Pancreas (tissue), 10 donors: ENCODE results near the gene ANO7. TPM values are rescaled to one million over a fixed set of nuclear protein-coding genes. Genes with fewer than 3 reads are reported as not detected.

Source experiments
- ATAC-seq, 4 donors: fragments of 200-7000 bp; cut with Tn5 transposase; one replicate each; pipeline versions ENCODE4 v1.8.0 to v1.9.1; 2020; ENCODE audit warnings: mild to moderate bottlenecking in 4 of 4, moderate library complexity in 4 of 4
- DNase-seq, 6 donors: peaks; one replicate each; pipeline ENCODE4 v3.0.0-alpha.2; 2020
- FAIRE-seq: peaks from 2 replicates; lab custom pipeline; 2012; peaks lifted over from hg19 to GRCh38; lab: Jason Lieb, UNC
- H3K27ac ChIP-seq, 4 donors: fragments of 200-600 bp; sonication (generic); 1 replicate in 3 of 4; 2 replicates in 1 of 4; pipeline versions ENCODE4 v1.5.0 to v1.8.0; 2020
- H3K27me3 ChIP-seq, 4 donors: fragments of 200-600 bp; one replicate each; pipeline ENCODE4 v1.8.0; 2021
- H3K36me3 ChIP-seq, 3 donors: fragments of 200-600 bp; sonication (generic) in 1 of 3; one replicate each; pipeline versions ENCODE4 v1.5.0 to v1.8.0; 2020 to 2021
- H3K4me1 ChIP-seq, 3 donors: fragments of 200-600 bp; one replicate each; pipeline ENCODE4 v1.8.0; 2021
- H3K4me3 ChIP-seq, 4 donors: fragments of 200-600 bp; sonication (generic) in 2 of 4; one replicate each; pipeline versions ENCODE4 v1.5.0 to v1.8.0; 2020 to 2021
- H3K9me3 ChIP-seq, 4 donors: fragments of 200-600 bp; one replicate each; pipeline ENCODE4 v1.8.0; 2021
- WGBS, 2 donors: extraction: QIAGEN DNeasy Blood & Tissue Kit; methylation state at CpG; one replicate each; pipeline ENCODE4 v1.1.7; 2013; 5-methylcytosine and 5-hydroxymethylcytosine counted together
- intact Hi-C, 3 donors: fragments of 100-400 bp; cut with DNase I; formaldehyde crosslinking; loops; one replicate each; pipeline versions ENCODE4 v1.11.1 to v1.14.2; 2022
- polyA plus RNA-seq, 2 donors: library from polyadenylated mRNA; stranded (reverse); fragments of 200-250 nt; gene quantifications; one replicate each; pipeline ENCODE4 v1.2.3, GENCODE V29; 2013
- total RNA-seq, 6 donors: library from RNA; stranded (reverse); fragmentation: NEBNext Ultra II Directional in 4 of 6; extraction: Animal tissue kit (Norgen Biotek cat#: 25700) in 4 of 6; gene quantifications; one replicate each; pipeline versions ENCODE4 v1.2.1 to v1.2.4, GENCODE V29; 2021 to 2023
- TF ChIP-seq, protein P1 (sequence below), 4 donors: fragments of 200-600 bp; sonication (generic) in 3 of 4; IDR thresholded peaks; one replicate each; pipeline versions ENCODE4 v1.5.0 to v1.8.0; 2021; ENCODE audit warnings: antibody characterized with exemption in 4 of 4
- donor health status: healthy with polysubstance abuse.
- donor health status: DM: no; HTN: no; CAD: no; lungs with moderate emphysema.
- donor health status: DM: no; HTN: no; CAD: no.
- donor health status: control.
- donor health status: control.
- donor health status: Bipolar disorder and iron deficiency.
- donor health status: DM: yes; HTN: yes; CAD: no.
- donor health status: DM: no; HTN: no; CAD: no.
- donor health status: DM: no; HTN: no; CAD: no.
- donor health status: DM: yes; HTN: yes; CAD: no.

ANO7 gene, protein sequence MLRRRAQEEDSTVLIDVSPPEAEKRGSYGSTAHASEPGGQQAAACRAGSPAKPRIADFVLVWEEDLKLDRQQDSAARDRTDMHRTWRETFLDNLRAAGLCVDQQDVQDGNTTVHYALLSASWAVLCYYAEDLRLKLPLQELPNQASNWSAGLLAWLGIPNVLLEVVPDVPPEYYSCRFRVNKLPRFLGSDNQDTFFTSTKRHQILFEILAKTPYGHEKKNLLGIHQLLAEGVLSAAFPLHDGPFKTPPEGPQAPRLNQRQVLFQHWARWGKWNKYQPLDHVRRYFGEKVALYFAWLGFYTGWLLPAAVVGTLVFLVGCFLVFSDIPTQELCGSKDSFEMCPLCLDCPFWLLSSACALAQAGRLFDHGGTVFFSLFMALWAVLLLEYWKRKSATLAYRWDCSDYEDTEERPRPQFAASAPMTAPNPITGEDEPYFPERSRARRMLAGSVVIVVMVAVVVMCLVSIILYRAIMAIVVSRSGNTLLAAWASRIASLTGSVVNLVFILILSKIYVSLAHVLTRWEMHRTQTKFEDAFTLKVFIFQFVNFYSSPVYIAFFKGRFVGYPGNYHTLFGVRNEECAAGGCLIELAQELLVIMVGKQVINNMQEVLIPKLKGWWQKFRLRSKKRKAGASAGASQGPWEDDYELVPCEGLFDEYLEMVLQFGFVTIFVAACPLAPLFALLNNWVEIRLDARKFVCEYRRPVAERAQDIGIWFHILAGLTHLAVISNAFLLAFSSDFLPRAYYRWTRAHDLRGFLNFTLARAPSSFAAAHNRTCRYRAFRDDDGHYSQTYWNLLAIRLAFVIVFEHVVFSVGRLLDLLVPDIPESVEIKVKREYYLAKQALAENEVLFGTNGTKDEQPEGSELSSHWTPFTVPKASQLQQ
- total RNA-seq, result 1 to 10 TPM in 3 of 6 donors, under 1 TPM in 3; 0.66 to 1.8 (median 1.1) TPM
- 1 to 10 TPM; 1.0 to 1.2 TPM for polyA plus RNA-seq

DNA sequence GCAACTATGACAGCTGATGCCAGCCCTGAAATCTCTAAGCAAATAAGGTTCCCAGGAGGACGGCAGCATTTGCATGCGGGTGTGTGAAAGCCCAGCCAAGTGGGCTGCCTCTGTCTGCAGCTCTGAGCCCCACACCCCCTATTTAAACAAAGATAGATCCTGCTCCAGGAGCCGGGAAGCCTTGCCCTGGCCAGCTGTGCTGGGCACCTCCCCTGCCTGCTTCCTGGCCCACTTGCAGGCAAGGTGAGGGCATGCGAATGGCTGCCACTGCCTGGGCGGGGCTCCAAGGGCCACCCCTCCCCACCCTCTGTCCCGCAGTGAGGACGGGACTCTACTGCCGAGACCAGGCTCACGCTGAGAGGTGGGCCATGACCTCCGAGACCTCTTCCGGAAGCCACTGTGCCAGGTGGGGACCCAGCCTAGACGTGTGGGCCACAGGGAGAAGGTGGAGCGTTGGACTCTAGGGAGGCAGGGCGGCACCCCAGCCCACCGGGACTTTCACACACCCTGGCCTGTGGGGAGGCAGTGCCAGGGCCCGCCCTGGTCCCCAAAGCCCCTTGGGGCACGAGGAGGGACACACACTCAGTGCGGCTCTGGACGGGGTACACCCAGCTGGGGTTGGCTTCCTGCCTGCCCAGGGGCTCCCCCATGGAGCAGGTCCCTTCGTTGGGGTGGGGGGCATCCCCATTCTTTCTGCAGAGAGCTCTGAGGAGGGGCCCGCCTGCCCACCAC lies at the start of gene ANO7:
Gene ANO7 (plus strand): TSS at position 317 of the 732 bp plus-strand sequence. CDS start 1,387 bp downstream, outside the sequence.
- H3K27me3 ChIP-seq, result no peaks in the 10 kb centered on the region
- no peaks in the 10 kb centered on the region for H3K4me1 ChIP-seq
- H3K36me3 ChIP-seq, result no peaks in the 10 kb centered on the region
- DNase-seq (peak in 1 of 6 donors; percentile 68), FAIRE-seq (no peak), ATAC-seq (peak in 2 of 4 donors; percentile 42 to 67)
- no peak within 1 kb of the TSS for H3K27ac ChIP-seq
- TF ChIP-seq, protein P1, sequence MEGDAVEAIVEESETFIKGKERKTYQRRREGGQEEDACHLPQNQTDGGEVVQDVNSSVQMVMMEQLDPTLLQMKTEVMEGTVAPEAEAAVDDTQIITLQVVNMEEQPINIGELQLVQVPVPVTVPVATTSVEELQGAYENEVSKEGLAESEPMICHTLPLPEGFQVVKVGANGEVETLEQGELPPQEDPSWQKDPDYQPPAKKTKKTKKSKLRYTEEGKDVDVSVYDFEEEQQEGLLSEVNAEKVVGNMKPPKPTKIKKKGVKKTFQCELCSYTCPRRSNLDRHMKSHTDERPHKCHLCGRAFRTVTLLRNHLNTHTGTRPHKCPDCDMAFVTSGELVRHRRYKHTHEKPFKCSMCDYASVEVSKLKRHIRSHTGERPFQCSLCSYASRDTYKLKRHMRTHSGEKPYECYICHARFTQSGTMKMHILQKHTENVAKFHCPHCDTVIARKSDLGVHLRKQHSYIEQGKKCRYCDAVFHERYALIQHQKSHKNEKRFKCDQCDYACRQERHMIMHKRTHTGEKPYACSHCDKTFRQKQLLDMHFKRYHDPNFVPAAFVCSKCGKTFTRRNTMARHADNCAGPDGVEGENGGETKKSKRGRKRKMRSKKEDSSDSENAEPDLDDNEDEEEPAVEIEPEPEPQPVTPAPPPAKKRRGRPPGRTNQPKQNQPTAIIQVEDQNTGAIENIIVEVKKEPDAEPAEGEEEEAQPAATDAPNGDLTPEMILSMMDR (IDR thresholded peaks at IDR 0.05), result no peak
- intact Hi-C loops, result no loop called here
- no peaks in the 10 kb centered on the region for H3K9me3 ChIP-seq
- no peak within 1 kb of the TSS for H3K4me3 ChIP-seq
- WGBS, 2 donors, result 58 to 63% methylated on average over 20 to 21 of the region's 21 CpGs

DNA sequence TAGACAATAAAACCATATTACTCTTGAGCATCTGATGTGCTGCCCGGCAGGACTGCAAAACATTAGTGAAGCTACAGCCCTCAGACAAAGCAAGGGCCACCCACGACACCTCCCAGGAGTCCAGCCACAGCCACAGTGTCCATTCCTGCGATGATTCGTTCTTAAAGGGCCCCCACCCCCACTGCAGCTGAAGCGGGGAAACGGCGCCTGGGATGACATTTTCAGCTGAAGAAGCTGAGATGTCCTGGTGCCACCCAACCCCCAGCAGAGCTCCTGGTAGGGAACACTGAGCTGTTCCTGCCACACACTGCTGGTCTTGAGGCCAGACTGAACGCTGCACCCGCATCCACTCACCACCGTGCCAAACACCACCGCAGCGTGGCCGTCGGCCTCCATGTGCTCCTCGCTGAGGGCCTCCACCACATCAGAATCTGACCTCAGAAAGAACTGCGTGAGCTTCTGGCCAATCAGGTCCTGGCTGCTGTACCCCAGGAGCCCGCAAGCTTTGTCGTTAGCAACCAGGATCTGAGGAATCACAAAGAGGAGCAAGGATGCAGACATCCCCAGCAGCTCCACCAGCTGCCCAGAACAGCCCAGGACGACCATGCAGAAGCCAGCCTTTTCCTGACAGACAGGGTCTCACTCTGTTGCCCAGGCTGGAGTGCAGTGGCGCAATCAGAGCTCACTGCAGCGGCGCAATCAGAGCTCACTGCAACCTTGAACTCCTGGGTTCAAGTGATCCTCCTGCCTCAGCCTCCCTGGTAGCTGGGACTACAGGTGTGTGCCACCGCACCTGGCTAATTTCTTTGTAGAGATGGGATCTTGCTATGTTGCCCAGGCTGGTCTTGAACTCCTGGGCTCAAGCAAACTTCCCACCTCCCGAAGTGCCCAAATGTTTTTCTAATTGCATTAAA lies 48.7 kb upstream of the ANO7 start:
- TF ChIP-seq, protein P1 (IDR thresholded peaks at IDR 0.05), result no peak
- no peak overlapping the region for H3K4me3 ChIP-seq
- DNase-seq, result peak in 1 of 6 donors; percentile 27
- WGBS, 2 donors, result 94 to 95% methylated on average over 24 of the region's 24 CpGs
- no peak overlapping the region for H3K27ac ChIP-seq
- no peak for FAIRE-seq
- H3K27me3 ChIP-seq, result no peaks in the 10 kb centered on the region
- no peaks in the 10 kb centered on the region for H3K4me1 ChIP-seq
- ATAC-seq, result no peak
- intact Hi-C loops, result no loop called here
- no peaks in the 10 kb centered on the region for H3K36me3 ChIP-seq
- no peaks in the 10 kb centered on the region for H3K9me3 ChIP-seq

DNA sequence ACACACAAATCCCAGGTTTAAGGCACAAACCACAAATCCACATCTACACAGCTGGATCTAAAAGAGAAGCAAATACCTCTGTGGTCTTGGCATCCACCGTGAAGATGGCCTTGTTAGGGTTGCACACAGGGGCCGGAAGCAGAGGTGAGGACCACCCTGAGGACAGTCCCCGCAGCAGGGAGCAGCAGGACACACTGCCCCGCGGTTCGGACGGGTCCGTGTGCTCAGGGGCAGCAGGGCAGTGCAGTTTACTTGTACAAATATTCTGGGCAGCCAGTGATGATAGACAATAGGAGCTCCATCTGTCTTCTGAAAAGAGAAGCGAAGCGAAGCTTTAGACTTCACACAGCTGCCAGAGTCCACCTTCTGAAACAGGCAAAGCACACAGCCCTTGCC lies 48.0 kb upstream of the ANO7 start:
- intact Hi-C loops, result no loop called here
- H3K36me3 ChIP-seq, result no peaks in the 10 kb centered on the region
- 95 to 96% methylated on average over 10 of the region's 10 CpGs for WGBS, 2 donors
- DNase-seq (peak in 1 of 6 donors; percentile 12), ATAC-seq (no peak), FAIRE-seq (no peak)
- H3K27me3 ChIP-seq, result no peaks in the 10 kb centered on the region
- H3K4me1 ChIP-seq, result no peaks in the 10 kb centered on the region
- no peak overlapping the region for H3K27ac ChIP-seq
- H3K9me3 ChIP-seq, result no peaks in the 10 kb centered on the region
- TF ChIP-seq, protein P1 (IDR thresholded peaks at IDR 0.05), result no peak
- no peak overlapping the region for H3K4me3 ChIP-seq

DNA sequence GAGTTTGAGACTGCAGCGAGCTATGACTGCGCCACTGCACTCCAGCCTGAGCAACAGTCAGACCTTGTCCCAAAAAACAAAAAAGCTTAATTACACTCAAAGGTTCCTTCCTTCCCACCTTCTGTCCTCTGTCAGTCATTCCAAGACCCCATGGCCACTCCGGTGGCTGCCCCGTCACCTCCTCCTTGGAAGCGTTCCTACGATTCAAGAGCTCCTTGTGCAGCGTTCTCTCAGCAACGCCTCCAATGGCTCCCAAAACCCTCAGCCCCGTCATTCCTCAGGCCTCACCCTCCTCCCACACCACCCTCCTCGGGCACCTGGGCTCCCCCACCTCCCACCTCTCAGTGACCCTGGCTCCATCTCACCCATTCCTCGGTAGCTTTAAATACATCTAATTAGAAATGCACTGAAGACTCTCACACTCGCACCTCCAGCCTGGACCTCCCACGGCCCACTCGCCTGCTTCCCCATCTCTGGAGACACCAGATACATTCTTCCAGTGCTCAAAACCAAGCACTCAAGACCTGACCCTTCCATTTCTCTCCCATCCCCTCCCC lies 47.2 kb upstream of the ANO7 start:
- FAIRE-seq (no peak), ATAC-seq (no peak), DNase-seq (peak in 1 of 6 donors; percentile 22)
- 96% methylated on average over 14 of the region's 14 CpGs for WGBS, 2 donors
- intact Hi-C loops, result no loop called here
- Histone ChIP-seq H3K27ac (no peak overlapping the region), H3K4me3 (no peak overlapping the region), H3K27me3 (no peaks in the 10 kb centered on the region), H3K36me3 (no peaks in the 10 kb centered on the region), H3K4me1 (no peaks in the 10 kb centered on the region), H3K9me3 (no peaks in the 10 kb centered on the region)
- TF ChIP-seq, protein P1 (IDR thresholded peaks at IDR 0.05), result no peak
